ENCODE results near the gene HMGCL. TPM values are rescaled to one million over a fixed set of nuclear protein-coding genes. Genes with fewer than 3 reads are reported as not detected.

The HMGCL gene
- polyA plus RNA-seq, 3 donors = 17.8 to 26.7 (median 22.1) TPM

GRCh38 chr1:23793861-23794731 is 31.1 kb downstream of the HMGCL start:
- no peak overlapping the region for H3K9ac ChIP-seq (ENCODE audit: insufficient read depth, low read length, poor library complexity, severe bottlenecking)
- H3K36me3 ChIP-seq (replicated peaks in 1 of 2; ENCODE audit: control insufficient read depth in 1 of 2, insufficient read depth in 2 of 2, low read length in 2 of 2) = peaks cover 33 to 54% of the 10 kb centered on the region in 2 donors
- H3K36me3 Mint-ChIP-seq = peaks cover 26 to 54% of the 10 kb centered on the region in 2 donors
- H3K9me3 Mint-ChIP-seq = peaks cover 0 to 3% (median 0%) of the 10 kb centered on the region in 7 donors
- H3K4me3 ChIP-seq (replicated peaks in 1 of 3; ENCODE audit: low read depth in 2 of 3, low read length in 3 of 3) = no peak overlapping the region
- H2AFZ ChIP-seq (ENCODE audit: insufficient read depth, low read depth, low read length, poor library complexity, severe bottlenecking) = no peak overlapping the region
- DNase-seq = peak in 1 of 3 donors; percentile 2
- H3K4me3 Mint-ChIP-seq = no peak overlapping the region
- no peak overlapping the region for H3K27ac ChIP-seq (ENCODE audit: low read depth in 1 of 2, low read length in 2 of 2)
- peaks cover 29% of the 10 kb centered on the region for H3K4me1 Mint-ChIP-seq
- H3K27me3 Mint-ChIP-seq (ENCODE audit: low read depth in 3 of 3) = no peaks in the 10 kb centered on the region
- H3K4me2 ChIP-seq (replicated peaks; ENCODE audit: extremely low read depth, low read length, poor library complexity, severe bottlenecking) = no peak overlapping the region
- peaks cover 31% of the 10 kb centered on the region for H3K79me2 ChIP-seq (ENCODE audit: insufficient read depth, low read length)
- 89% methylated on average over 13 of the region's 21 CpGs for WGBS (ENCODE audit: insufficient coverage)
- intact Hi-C loops (cut with micrococcal nuclease) = no loop called here
- peaks cover 27 to 38% of the 10 kb centered on the region in 2 donors for H3K4me1 ChIP-seq (ENCODE audit: control insufficient read depth in 1 of 2, insufficient read depth in 2 of 2, low read length in 2 of 2)
- H3K9me3 ChIP-seq (replicated peaks in 1 of 2; ENCODE audit: control insufficient read depth in 1 of 2, insufficient read depth in 1 of 2, low read length in 2 of 2) = no peaks in the 10 kb centered on the region
- H3K27me3 ChIP-seq (ENCODE audit: control insufficient read depth in 2 of 2, insufficient read depth in 2 of 2, low read length in 2 of 2) = no peaks in the 10 kb centered on the region
- H3K27ac Mint-ChIP-seq = peak overlapping the region in 2 of 7 donors; percentile 58 to 80
- TF ChIP-seq, protein P1, sequence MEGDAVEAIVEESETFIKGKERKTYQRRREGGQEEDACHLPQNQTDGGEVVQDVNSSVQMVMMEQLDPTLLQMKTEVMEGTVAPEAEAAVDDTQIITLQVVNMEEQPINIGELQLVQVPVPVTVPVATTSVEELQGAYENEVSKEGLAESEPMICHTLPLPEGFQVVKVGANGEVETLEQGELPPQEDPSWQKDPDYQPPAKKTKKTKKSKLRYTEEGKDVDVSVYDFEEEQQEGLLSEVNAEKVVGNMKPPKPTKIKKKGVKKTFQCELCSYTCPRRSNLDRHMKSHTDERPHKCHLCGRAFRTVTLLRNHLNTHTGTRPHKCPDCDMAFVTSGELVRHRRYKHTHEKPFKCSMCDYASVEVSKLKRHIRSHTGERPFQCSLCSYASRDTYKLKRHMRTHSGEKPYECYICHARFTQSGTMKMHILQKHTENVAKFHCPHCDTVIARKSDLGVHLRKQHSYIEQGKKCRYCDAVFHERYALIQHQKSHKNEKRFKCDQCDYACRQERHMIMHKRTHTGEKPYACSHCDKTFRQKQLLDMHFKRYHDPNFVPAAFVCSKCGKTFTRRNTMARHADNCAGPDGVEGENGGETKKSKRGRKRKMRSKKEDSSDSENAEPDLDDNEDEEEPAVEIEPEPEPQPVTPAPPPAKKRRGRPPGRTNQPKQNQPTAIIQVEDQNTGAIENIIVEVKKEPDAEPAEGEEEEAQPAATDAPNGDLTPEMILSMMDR (IDR thresholded peaks at IDR 0.05) = no peak
- H4K20me1 ChIP-seq (ENCODE audit: insufficient read depth, low read length) = peaks cover 19% of the 10 kb centered on the region

GRCh38 chr1:23793018-23793781 is 32.0 kb downstream of the HMGCL start:
- WGBS (ENCODE audit: insufficient coverage) = 47% methylated on average over 7 of the region's 16 CpGs
- Mint-ChIP-seq H3K27me3 (ENCODE audit: low read depth in 3 of 3) (no peaks in the 10 kb centered on the region), H3K27ac (peak overlapping the region in 3 of 7 donors; percentile 32 to 61 (median 33)), H3K4me3 (no peak overlapping the region), H3K4me1 (peaks cover 24% of the 10 kb centered on the region), H3K36me3 (peaks cover 26 to 55% of the 10 kb centered on the region in 2 donors), H3K9me3 (peaks cover 0 to 3% (median 0%) of the 10 kb centered on the region in 7 donors)
- peak in 1 of 3 donors; percentile 14 for DNase-seq
- peaks cover 22 to 34% of the 10 kb centered on the region in 2 donors for H3K4me1 ChIP-seq (ENCODE audit: control insufficient read depth in 1 of 2, insufficient read depth in 2 of 2, low read length in 2 of 2)
- H3K79me2 ChIP-seq (ENCODE audit: insufficient read depth, low read length) = peaks cover 31% of the 10 kb centered on the region
- H3K9me3 ChIP-seq (replicated peaks in 1 of 2; ENCODE audit: control insufficient read depth in 1 of 2, insufficient read depth in 1 of 2, low read length in 2 of 2) = no peaks in the 10 kb centered on the region
- no peak overlapping the region for H3K4me3 ChIP-seq (replicated peaks in 1 of 3; ENCODE audit: low read depth in 2 of 3, low read length in 3 of 3)
- no peak overlapping the region for H3K4me2 ChIP-seq (replicated peaks; ENCODE audit: extremely low read depth, low read length, poor library complexity, severe bottlenecking)
- H2AFZ ChIP-seq (ENCODE audit: insufficient read depth, low read depth, low read length, poor library complexity, severe bottlenecking) = no peak overlapping the region
- H3K27ac ChIP-seq (ENCODE audit: low read depth in 1 of 2, low read length in 2 of 2) = no peak overlapping the region
- peaks cover 33 to 61% of the 10 kb centered on the region in 2 donors for H3K36me3 ChIP-seq (replicated peaks in 1 of 2; ENCODE audit: control insufficient read depth in 1 of 2, insufficient read depth in 2 of 2, low read length in 2 of 2)
- no peaks in the 10 kb centered on the region for H3K27me3 ChIP-seq (ENCODE audit: control insufficient read depth in 2 of 2, insufficient read depth in 2 of 2, low read length in 2 of 2)
- intact Hi-C loops (cut with micrococcal nuclease) = no loop called here
- H3K9ac ChIP-seq (ENCODE audit: insufficient read depth, low read length, poor library complexity, severe bottlenecking) = no peak overlapping the region
- TF ChIP-seq, protein P1 (IDR thresholded peaks at IDR 0.05) = no peak
- peaks cover 19% of the 10 kb centered on the region for H4K20me1 ChIP-seq (ENCODE audit: insufficient read depth, low read length)
